Measurements from ENCODE around the gene BCO1. TPM values are rescaled to one million over a fixed set of nuclear protein-coding genes. Genes with fewer than 3 reads are reported as not detected.

Gene BCO1
- total RNA-seq, 2 donors from 2014 or later = not detected

GRCh38 chr16:81268509-81268908 lies 30.0 kb downstream of the BCO1 start:
- Histone ChIP-seq H3K36me3 (no peaks in the 10 kb centered on the region), H3K27me3 (no peaks in the 10 kb centered on the region), H3K4me1 (peaks cover 0 to 12% of the 10 kb centered on the region in 2 donors), H3K4me3 (no peak overlapping the region), H3K9me3 (no peaks in the 10 kb centered on the region), H3K27ac (no peak overlapping the region)
- no peak for DNase-seq (ENCODE audit: low spot score)
- TF ChIP-seq CTCF (IDR thresholded peaks at IDR 0.05) = no peak

- no peak for TF ChIP-seq CTCF (IDR thresholded peaks at IDR 0.05)
- H3K4me1 ChIP-seq = no peaks in the 10 kb centered on the region
- no peaks in the 10 kb centered on the region for H3K9me3 ChIP-seq
- H3K27me3 ChIP-seq = no peaks in the 10 kb centered on the region
- no peaks in the 10 kb centered on the region for H3K36me3 ChIP-seq
- no peak overlapping the region for H3K4me3 ChIP-seq
- no peak overlapping the region for H3K27ac ChIP-seq
- no peak for DNase-seq (ENCODE audit: low spot score)
These were observed 34.9 kb downstream of the BCO1 start for GRCh38 chr16:81273223-81273950.

DNA sequence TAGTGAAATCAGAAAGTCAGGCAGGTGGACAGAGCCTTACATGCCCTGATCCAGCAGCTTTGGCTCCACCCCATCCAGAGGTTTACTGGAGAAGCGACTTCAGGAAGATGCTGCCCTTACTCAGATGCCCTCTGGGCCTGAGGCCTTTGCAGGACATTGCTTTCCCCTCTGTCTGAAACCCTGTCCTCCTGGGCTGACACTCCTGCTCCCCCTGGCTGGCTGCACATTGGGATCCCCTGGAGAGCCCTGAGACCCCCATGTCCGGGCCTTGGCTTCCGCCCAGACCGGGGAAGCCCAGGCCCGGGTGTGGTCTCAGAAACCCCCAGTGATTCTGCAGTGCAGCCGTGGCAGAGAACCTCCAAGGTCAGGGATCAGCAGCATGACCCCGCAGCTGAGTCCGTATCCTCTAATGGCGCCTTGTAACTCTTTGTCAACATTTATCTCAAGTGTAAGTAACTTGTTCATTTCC lies 36.6 kb downstream of the BCO1 start:
- H3K27me3 ChIP-seq = no peaks in the 10 kb centered on the region
- no peaks in the 10 kb centered on the region for H3K9me3 ChIP-seq
- no peak for DNase-seq (ENCODE audit: low spot score)
- H3K4me1 ChIP-seq = no peaks in the 10 kb centered on the region
- no peaks in the 10 kb centered on the region for H3K36me3 ChIP-seq
- TF ChIP-seq CTCF (IDR thresholded peaks at IDR 0.05) = no peak
- H3K27ac ChIP-seq = no peak overlapping the region
- no peak overlapping the region for H3K4me3 ChIP-seq

DNA sequence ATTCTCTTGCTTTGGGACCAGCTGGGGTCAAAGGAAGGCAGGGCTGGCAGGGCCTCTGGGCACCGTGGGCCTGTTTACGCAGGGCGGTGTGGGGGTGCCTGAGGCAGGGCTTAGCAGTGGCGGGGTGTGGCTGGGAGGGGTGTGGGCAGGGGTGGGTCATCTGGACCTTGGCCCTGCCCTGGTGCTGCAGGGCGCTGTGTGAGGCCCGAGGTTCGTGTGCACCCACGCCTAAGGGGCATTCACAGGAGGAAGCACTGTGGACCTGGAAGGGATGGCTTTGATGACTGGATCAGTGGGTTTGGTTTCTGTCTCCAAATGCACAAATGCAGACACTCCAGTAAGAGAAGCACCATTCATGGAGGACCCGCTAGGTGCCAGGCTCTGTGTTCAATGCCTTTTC lies 37.3 kb downstream of the BCO1 start:
- no peak overlapping the region for H3K4me3 ChIP-seq
- H3K27ac ChIP-seq = no peak overlapping the region
- no peaks in the 10 kb centered on the region for H3K27me3 ChIP-seq
- no peaks in the 10 kb centered on the region for H3K9me3 ChIP-seq
- no peak for DNase-seq (ENCODE audit: low spot score)
- no peaks in the 10 kb centered on the region for H3K4me1 ChIP-seq
- no peaks in the 10 kb centered on the region for H3K36me3 ChIP-seq
- TF ChIP-seq CTCF (IDR thresholded peaks at IDR 0.05) = no peak

DNA sequence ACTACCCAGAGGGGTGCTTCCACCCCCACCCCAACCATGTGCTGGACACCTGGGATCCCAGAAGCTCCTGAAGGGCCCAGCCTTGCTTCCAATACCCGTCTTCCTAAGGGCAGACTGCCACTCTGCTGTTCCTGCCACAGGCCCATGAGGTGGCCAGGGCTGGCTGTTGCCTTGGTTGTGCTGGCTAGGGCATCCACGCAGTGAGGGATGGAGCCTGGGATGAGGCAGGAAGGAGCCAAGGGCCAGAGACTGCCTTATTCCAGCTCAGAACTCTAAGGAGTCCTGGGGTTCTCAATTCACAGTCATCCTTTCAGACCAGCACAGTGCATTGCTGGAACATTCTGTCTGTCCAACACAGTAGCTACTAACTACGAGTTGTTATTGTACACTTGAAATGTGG lies 37.8 kb downstream of the BCO1 start:
- Histone ChIP-seq H3K9me3 (no peaks in the 10 kb centered on the region), H3K27ac (no peak overlapping the region), H3K36me3 (no peaks in the 10 kb centered on the region), H3K4me3 (no peak overlapping the region), H3K4me1 (no peaks in the 10 kb centered on the region), H3K27me3 (no peaks in the 10 kb centered on the region)
- DNase-seq (ENCODE audit: low spot score) = no peak
- TF ChIP-seq CTCF (IDR thresholded peaks at IDR 0.05) = no peak
